A549 (cell line): ENCODE data around the gene HOXB5. TPM values are rescaled to one million over a fixed set of nuclear protein-coding genes. Genes with fewer than 3 reads are reported as not detected.

Experiments
- ATAC-seq, 2 experiments: fragments of 200-7000 bp in 1 of 2; fragments of >200 bp in 1 of 2; cut with Nextera tagmentation in 1 of 2; cut with Tn5 transposase in 1 of 2; 3 replicates each; pipeline versions ENCODE4 v1.8.0 to v1.9.1; 2018 to 2020; ENCODE audit warnings: mild to moderate bottlenecking in 1 of 2, moderate library complexity in 1 of 2
- CTCF ChIA-PET: fragments of 300-600 bp; sonication (Branson Sonifier 250); formaldehyde crosslinking; extraction: SDS; loops from one replicate; lab custom pipeline; 2021; ENCODE audit warnings: antibody characterized with exemption, inconsistent platforms; lab: Yijun Ruan, JAX
- POLR2A ChIA-PET: fragments of 350-600 bp; formaldehyde crosslinking; extraction: SDS; loops from one replicate; lab custom pipeline; 2021; ENCODE audit warnings: antibody characterized with exemption, inconsistent platforms; lab: Yijun Ruan, JAX
- DNase-seq, 2 experiments: peaks; one replicate each; pipeline versions ENCODE4 v3.0.0 to v3.0.0-alpha.2; 2011 to 2016; ENCODE audit warnings: low read depth in 1 of 2, low spot score in 1 of 2
- FAIRE-seq: peaks from 2 replicates; lab custom pipeline; 2011; peaks lifted over from hg19 to GRCh38; lab: Jason Lieb, UNC
- H3K27ac ChIP-seq, 2 experiments: fragments of >200 bp; sonication (Bioruptor Twin); formaldehyde crosslinking; 3 replicates each; pipeline ENCODE4 v1.5.1; 2016 to 2017
- H3K4me1 ChIP-seq: fragments of >200 bp; sonication (Bioruptor Twin); formaldehyde crosslinking; 3 replicates; pipeline ENCODE4 v1.6.1; 2016
- H3K4me2 ChIP-seq: fragments of >200 bp; sonication (Bioruptor Twin); formaldehyde crosslinking; 3 replicates; pipeline ENCODE4 v1.6.1; 2016
- H3K4me3 ChIP-seq: fragments of >200 bp; sonication (Bioruptor Twin); formaldehyde crosslinking; 3 replicates; pipeline ENCODE4 v1.5.1; 2016
- H3K9me3 ChIP-seq: fragments of >200 bp; sonication (Bioruptor Twin); formaldehyde crosslinking; 3 replicates; pipeline ENCODE4 v1.6.1; 2016
- EHF ChIP-seq: fragments of 250-450 bp; sonication (Bioruptor Pico); IDR thresholded peaks from 2 replicates; pipeline ENCODE4 v1.5.0; 2020; ENCODE audit warnings: mild to moderate bottlenecking
- EP300 ChIP-seq, 2 experiments: fragments of >200 bp; sonication (Bioruptor Twin); formaldehyde crosslinking; IDR thresholded peaks; 2 replicates in 1 of 2; 3 replicates in 1 of 2; pipeline ENCODE4 v1.6.1; 2016 to 2017
- FOSB ChIP-seq: fragments of 250-450 bp; sonication (Bioruptor Pico); IDR thresholded peaks from 2 replicates; pipeline ENCODE4 v1.5.0; 2020; ENCODE audit warnings: mild to moderate bottlenecking, moderate library complexity
- HDAC2 ChIP-seq: fragments of 200-600 bp; sonication (generic); IDR thresholded peaks from 2 replicates; pipeline ENCODE4 v1.6.1; 2016
- HEYL ChIP-seq: fragments of 250-450 bp; sonication (Bioruptor Pico); IDR thresholded peaks from 2 replicates; pipeline ENCODE4 v1.8.0; 2021; ENCODE audit warnings: mild to moderate bottlenecking, moderate library complexity
- HOXB13 ChIP-seq: fragments of 250-450 bp; sonication (Bioruptor Pico); IDR thresholded peaks from 2 replicates; pipeline ENCODE4 v1.5.0; 2020; ENCODE audit warnings: low read depth, mild to moderate bottlenecking, moderate library complexity
- HOXB5 ChIP-seq: fragments of 250-450 bp; sonication (Bioruptor Pico); IDR thresholded peaks from 2 replicates; pipeline ENCODE4 v1.5.0; 2020; ENCODE audit warnings: mild to moderate bottlenecking, moderate library complexity
- JUN ChIP-seq, 2 experiments: fragments of >200 bp; sonication (Bioruptor Twin); formaldehyde crosslinking; IDR thresholded peaks; 2 replicates in 1 of 2; 3 replicates in 1 of 2; pipeline ENCODE4 v1.6.1; 2016 to 2017
- JUNB ChIP-seq: fragments of >200 bp; sonication (Bioruptor Twin); formaldehyde crosslinking; IDR thresholded peaks from 2 replicates; pipeline ENCODE4 v1.6.1; 2016
- KDM5A ChIP-seq: fragments of 200-600 bp; sonication (generic); IDR thresholded peaks from 2 replicates; pipeline ENCODE4 v1.6.1; 2016; ENCODE audit warnings: antibody characterized with exemption, mild to moderate bottlenecking
- MAZ ChIP-seq: fragments of 150-350 bp; IDR thresholded peaks from 2 replicates; pipeline ENCODE4 v1.6.1; 2014; ENCODE audit warnings: antibody characterized with exemption, low read depth, low read length, borderline replicate concordance
- RAD21 ChIP-seq, 2 experiments: fragments of >200 bp in 1 of 2; sonication (Bioruptor Twin) in 1 of 2; formaldehyde crosslinking in 1 of 2; IDR thresholded peaks in 1 of 2; conservative IDR thresholded peaks in 1 of 2; 2 replicates in 1 of 2; 3 replicates in 1 of 2; pipeline ENCODE4 v1.6.1; 2012 to 2018; ENCODE audit warnings: inconsistent platforms in 1 of 2
- RNF2 ChIP-seq: fragments of 200-600 bp; sonication (generic); IDR thresholded peaks from 2 replicates; pipeline ENCODE4 v1.6.1; 2016; ENCODE audit warnings: low read depth, mild to moderate bottlenecking, antibody characterized with exemption, moderate library complexity, borderline replicate concordance
- SMC3 ChIP-seq: fragments of >200 bp; sonication (Bioruptor Twin); formaldehyde crosslinking; IDR thresholded peaks from 3 replicates; pipeline ENCODE4 v1.6.1; 2018; ENCODE audit warnings: inconsistent platforms
- TP53 ChIP-seq: fragments of 250-450 bp; sonication (Bioruptor Pico); IDR thresholded peaks from 2 replicates; pipeline ENCODE4 v1.5.0; 2021; ENCODE audit warnings: mild to moderate bottlenecking, moderate library complexity
- ZSCAN20 ChIP-seq: fragments of 250-450 bp; sonication (Bioruptor Pico); IDR thresholded peaks from 2 replicates; pipeline ENCODE4 v1.8.0; 2022; ENCODE audit warnings: mild to moderate bottlenecking, moderate library complexity
- WGBS: methylation state at CpG from one replicate; pipeline ENCODE4 v1.1.6; 2017; ENCODE audit errors: missing lambda C conversion rate; 5-methylcytosine and 5-hydroxymethylcytosine counted together
- polyA plus RNA-seq, 4 experiments: library from polyadenylated mRNA; depleted of rRNA in 3 of 4; stranded (reverse); fragments of >200 nt; fragmentation: RNase III in 1 of 4; extraction: RNeasy Plus Mini Kit Qiagen cat#74134 plus additional on column Dnase treatment in 1 of 4; gene quantifications; 2 replicates in 3 of 4; 3 replicates in 1 of 4; pipeline ENCODE4 v1.2.3, GENCODE V29; 2011 to 2017
- TF ChIP-seq, protein P1 (sequence below): IDR thresholded peaks from 2 replicates; pipeline ENCODE4 v1.6.1; 2012
- TF ChIP-seq, protein P2 (sequence below): fragments of >200 bp; sonication (Bioruptor Twin); formaldehyde crosslinking; IDR thresholded peaks from 3 replicates; pipeline ENCODE4 v1.6.1; 2016
- TF ChIP-seq, protein P3 (sequence below): fragments of 150-350 bp; IDR thresholded peaks from 2 replicates; pipeline ENCODE4 v1.6.1; 2014; ENCODE audit warnings: low read depth, mild to moderate bottlenecking, low read length
- TF ChIP-seq, protein P4 (sequence below): IDR thresholded peaks from 2 replicates; pipeline ENCODE4 v1.6.1; 2012
- TF ChIP-seq, protein P5 (sequence below): fragments of 250-450 bp; sonication (Bioruptor Pico); IDR thresholded peaks from 2 replicates; pipeline ENCODE4 v1.5.0; 2020; ENCODE audit warnings: low read depth, mild to moderate bottlenecking, moderate library complexity
- TF ChIP-seq, protein P6 (sequence below): IDR thresholded peaks from 2 replicates; pipeline ENCODE4 v1.6.1; 2012; ENCODE audit warnings: low read depth, borderline replicate concordance
- TF ChIP-seq, protein P7 (sequence below): fragments of >200 bp; sonication (Bioruptor Twin); formaldehyde crosslinking; IDR thresholded peaks from 3 replicates; pipeline ENCODE4 v1.5.1; 2016

HOXB5 gene
- polyA plus RNA-seq, 2 of the 4 experiments (the other 2 are of a cell fraction) = 2.5 to 3.0 TPM

DNA sequence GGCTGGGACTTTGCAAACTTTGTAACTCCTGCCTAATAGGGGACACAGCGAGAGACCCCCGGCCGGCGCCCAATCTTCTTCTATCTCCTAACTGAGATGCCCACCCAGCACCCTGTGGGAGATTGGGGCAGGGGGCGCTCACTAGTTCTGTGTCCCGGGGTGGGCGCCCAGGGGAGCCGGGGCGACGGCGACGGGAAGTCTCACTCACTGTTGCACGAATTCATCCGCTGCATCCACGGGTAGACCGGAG, 3.9 kb upstream of the HOXB5 start:
- ChIA-PET CTCF (interaction anchor here (1.0 kb wide), 1 partner anchor 382 kb away, joined by 3 read pairs; no protein-coding TSS in a partner anchor), POLR2A (no interaction called here)
- Histone ChIP-seq H3K4me1 (peaks cover 30% of the 10 kb centered on the region), H3K4me3 (no peak overlapping the region), H3K27ac (no peak overlapping the region), H3K9me3 (no peaks in the 10 kb centered on the region), H3K4me2 (no peak overlapping the region)
- TF ChIP-seq, protein P1, sequence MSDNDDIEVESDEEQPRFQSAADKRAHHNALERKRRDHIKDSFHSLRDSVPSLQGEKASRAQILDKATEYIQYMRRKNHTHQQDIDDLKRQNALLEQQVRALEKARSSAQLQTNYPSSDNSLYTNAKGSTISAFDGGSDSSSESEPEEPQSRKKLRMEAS = no peak
- no peak for TF ChIP-seq MAZ
- no peak for TF ChIP-seq HEYL (CRISPR knock-in tag)
- TF ChIP-seq JUN (IDR thresholded peaks at IDR 0.05) = no peak
- TF ChIP-seq, protein P2, sequence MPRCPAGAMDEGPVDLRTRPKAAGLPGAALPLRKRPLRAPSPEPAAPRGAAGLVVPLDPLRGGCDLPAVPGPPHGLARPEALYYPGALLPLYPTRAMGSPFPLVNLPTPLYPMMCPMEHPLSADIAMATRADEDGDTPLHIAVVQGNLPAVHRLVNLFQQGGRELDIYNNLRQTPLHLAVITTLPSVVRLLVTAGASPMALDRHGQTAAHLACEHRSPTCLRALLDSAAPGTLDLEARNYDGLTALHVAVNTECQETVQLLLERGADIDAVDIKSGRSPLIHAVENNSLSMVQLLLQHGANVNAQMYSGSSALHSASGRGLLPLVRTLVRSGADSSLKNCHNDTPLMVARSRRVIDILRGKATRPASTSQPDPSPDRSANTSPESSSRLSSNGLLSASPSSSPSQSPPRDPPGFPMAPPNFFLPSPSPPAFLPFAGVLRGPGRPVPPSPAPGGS = no peak
- no peak for TF ChIP-seq KDM5A
- TF ChIP-seq FOSB = no peak
- TF ChIP-seq, protein P3, sequence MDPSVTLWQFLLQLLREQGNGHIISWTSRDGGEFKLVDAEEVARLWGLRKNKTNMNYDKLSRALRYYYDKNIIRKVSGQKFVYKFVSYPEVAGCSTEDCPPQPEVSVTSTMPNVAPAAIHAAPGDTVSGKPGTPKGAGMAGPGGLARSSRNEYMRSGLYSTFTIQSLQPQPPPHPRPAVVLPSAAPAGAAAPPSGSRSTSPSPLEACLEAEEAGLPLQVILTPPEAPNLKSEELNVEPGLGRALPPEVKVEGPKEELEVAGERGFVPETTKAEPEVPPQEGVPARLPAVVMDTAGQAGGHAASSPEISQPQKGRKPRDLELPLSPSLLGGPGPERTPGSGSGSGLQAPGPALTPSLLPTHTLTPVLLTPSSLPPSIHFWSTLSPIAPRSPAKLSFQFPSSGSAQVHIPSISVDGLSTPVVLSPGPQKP = no peak
- TF ChIP-seq, protein P4, sequence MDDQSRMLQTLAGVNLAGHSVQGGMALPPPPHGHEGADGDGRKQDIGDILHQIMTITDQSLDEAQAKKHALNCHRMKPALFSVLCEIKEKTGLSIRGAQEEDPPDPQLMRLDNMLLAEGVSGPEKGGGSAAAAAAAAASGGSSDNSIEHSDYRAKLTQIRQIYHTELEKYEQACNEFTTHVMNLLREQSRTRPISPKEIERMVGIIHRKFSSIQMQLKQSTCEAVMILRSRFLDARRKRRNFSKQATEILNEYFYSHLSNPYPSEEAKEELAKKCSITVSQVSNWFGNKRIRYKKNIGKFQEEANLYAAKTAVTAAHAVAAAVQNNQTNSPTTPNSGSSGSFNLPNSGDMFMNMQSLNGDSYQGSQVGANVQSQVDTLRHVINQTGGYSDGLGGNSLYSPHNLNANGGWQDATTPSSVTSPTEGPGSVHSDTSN = no peak
- TF ChIP-seq TP53 (CRISPR knock-in tag) = no peak
- TF ChIP-seq, protein P5, sequence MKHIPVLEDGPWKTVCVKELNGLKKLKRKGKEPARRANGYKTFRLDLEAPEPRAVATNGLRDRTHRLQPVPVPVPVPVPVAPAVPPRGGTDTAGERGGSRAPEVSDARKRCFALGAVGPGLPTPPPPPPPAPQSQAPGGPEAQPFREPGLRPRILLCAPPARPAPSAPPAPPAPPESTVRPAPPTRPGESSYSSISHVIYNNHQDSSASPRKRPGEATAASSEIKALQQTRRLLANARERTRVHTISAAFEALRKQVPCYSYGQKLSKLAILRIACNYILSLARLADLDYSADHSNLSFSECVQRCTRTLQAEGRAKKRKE (CRISPR knock-in tag) = no peak
- TF ChIP-seq, protein P6, sequence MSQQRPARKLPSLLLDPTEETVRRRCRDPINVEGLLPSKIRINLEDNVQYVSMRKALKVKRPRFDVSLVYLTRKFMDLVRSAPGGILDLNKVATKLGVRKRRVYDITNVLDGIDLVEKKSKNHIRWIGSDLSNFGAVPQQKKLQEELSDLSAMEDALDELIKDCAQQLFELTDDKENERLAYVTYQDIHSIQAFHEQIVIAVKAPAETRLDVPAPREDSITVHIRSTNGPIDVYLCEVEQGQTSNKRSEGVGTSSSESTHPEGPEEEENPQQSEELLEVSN = no peak
- TF ChIP-seq EHF (CRISPR knock-in tag) = no peak
- no peak for TF ChIP-seq ZSCAN20 (CRISPR knock-in tag)
- ATAC-seq = no peak
- DNase-seq = no peak
- WGBS = 98% methylated on average over 16 of the region's 16 CpGs
- FAIRE-seq = no peak

DNA sequence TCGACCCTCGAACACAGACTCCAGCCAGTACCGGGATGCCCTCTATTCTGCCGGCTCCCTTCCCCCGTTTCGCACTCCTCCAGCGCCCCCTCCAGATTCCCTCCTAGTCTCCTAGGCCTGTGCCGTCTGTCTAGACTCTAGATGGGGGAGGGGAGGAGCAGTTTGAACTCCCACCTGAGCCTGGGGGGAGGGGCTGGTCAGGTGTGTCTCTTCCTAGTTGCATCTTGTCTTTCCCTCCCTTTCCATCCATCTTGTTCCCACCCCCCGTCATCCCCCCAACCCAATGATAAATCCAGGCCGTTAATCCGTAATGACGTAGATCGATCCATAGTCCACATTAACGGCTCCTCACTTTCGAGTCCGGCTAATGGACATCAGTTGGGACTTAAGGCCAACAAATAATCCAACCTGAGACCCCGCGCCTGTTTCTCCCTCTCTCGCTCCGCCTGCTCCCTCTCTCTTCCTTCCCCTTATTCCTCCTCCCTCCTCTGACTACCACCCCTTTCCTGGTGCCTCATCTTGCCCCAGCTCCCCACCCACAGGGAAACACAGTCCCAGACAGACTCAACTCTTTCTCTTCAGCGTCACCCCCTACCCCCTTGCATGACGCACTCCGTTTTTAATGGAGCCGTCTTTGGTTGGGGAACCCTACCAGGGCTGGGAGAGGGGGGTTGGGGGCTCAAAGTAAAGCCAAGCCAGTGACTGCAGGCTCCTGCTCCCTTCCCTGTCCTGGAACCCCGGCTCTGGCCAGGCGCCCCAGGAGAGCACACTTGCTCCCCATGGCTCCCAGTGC, 3.4 kb upstream of the HOXB5 start:
- Histone ChIP-seq H3K27ac (no peak overlapping the region), H3K4me2 (no peak overlapping the region), H3K9me3 (no peaks in the 10 kb centered on the region), H3K4me1 (peaks cover 30% of the 10 kb centered on the region), H3K4me3 (no peak overlapping the region)
- TF ChIP-seq JUN (IDR thresholded peaks at IDR 0.05) = no peak
- no peak for TF ChIP-seq EP300 (IDR thresholded peaks at IDR 0.05)
- no peak for TF ChIP-seq SMC3
- TF ChIP-seq, protein P7, sequence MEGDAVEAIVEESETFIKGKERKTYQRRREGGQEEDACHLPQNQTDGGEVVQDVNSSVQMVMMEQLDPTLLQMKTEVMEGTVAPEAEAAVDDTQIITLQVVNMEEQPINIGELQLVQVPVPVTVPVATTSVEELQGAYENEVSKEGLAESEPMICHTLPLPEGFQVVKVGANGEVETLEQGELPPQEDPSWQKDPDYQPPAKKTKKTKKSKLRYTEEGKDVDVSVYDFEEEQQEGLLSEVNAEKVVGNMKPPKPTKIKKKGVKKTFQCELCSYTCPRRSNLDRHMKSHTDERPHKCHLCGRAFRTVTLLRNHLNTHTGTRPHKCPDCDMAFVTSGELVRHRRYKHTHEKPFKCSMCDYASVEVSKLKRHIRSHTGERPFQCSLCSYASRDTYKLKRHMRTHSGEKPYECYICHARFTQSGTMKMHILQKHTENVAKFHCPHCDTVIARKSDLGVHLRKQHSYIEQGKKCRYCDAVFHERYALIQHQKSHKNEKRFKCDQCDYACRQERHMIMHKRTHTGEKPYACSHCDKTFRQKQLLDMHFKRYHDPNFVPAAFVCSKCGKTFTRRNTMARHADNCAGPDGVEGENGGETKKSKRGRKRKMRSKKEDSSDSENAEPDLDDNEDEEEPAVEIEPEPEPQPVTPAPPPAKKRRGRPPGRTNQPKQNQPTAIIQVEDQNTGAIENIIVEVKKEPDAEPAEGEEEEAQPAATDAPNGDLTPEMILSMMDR = no peak
- no peak for TF ChIP-seq HDAC2
- TF ChIP-seq, protein P4 = no peak
- TF ChIP-seq RAD21 (conservative IDR thresholded peaks at IDR 0.05 in 1 of 2, IDR thresholded peaks at IDR 0.05 in 1 of 2) = no peak
- TF ChIP-seq TP53 (CRISPR knock-in tag) = no peak
- no peak for TF ChIP-seq JUNB
- TF ChIP-seq HOXB5 = no peak
- TF ChIP-seq EHF (CRISPR knock-in tag) = no peak
- no peak for TF ChIP-seq HOXB13
- TF ChIP-seq RNF2 = no peak
- DNase-seq (no peak), FAIRE-seq (no peak), ATAC-seq (no peak)
- WGBS = 95% methylated on average over 26 of the region's 26 CpGs
- ChIA-PET POLR2A (interaction anchor here (1.4 kb wide), 1 partner anchor 7 kb away, joined by 3 read pairs; no protein-coding TSS in a partner anchor), CTCF (interaction anchor here (0.7 to 2.9 kb wide), 4 partner anchors 255 to 304 kb away, joined by 3 to 19 read pairs (median 9); no protein-coding TSS in a partner anchor)
